PC-3 (cell line): ENCODE measurements around the gene WDR90. TPM values are rescaled to one million over a fixed set of nuclear protein-coding genes. Genes with fewer than 3 reads are reported as not detected.

Experiments used
- ATAC-seq: fragments of 200-7000 bp; cut with Tn5 transposase; 2 replicates; pipeline ENCODE4 v1.9.1; 2020; ENCODE audit warnings: mild to moderate bottlenecking, moderate library complexity
- BruUV-seq: library from RNA; stranded (reverse); fragments of 400-500 nt; replicated peaks from 2 replicates; lab custom pipeline; 2021; lab: Mats Ljungman, UMichigan
- CTCF ChIA-PET: fragments of 300-600 bp; sonication (Branson Sonifier 250); formaldehyde crosslinking; loops from one replicate; lab custom pipeline; 2022; ENCODE audit warnings: antibody characterized with exemption; lab: Charles Lee
- POLR2A ChIA-PET: fragments of 300-600 bp; sonication (Branson Sonifier 250); formaldehyde crosslinking; loops from one replicate; lab custom pipeline; 2022; ENCODE audit warnings: antibody characterized with exemption; ENCODE audit not compliant: unreplicated experiment; lab: Charles Lee
- DNase-seq: peaks from one replicate; pipeline ENCODE4 v3.0.0-alpha.2; 2015
- H2AFZ ChIP-seq: fragments of 300-600 bp; sonication (generic); 2 replicates; pipeline ENCODE4 v1.6.0; 2016; ENCODE audit warnings: antibody characterized with exemption, low read length
- H3F3A ChIP-seq: fragments of 300-600 bp; sonication (generic); one replicate; pipeline ENCODE4 v1.6.0; 2017; ENCODE audit warnings: antibody characterized with exemption, low read length, control low read depth, mild to moderate bottlenecking; ENCODE audit not compliant: unreplicated experiment
- H3K27ac ChIP-seq: fragments of 300-600 bp; sonication (generic); 2 replicates; pipeline ENCODE4 v1.5.1; 2016; ENCODE audit warnings: mild to moderate bottlenecking, low read length
- H3K27me3 ChIP-seq: fragments of 300-600 bp; sonication (generic); 2 replicates; pipeline ENCODE4 v1.6.1; 2016; ENCODE audit warnings: low read length, mixed read lengths
- H3K36me3 ChIP-seq: fragments of 300-600 bp; sonication (generic); 2 replicates; pipeline ENCODE4 v1.6.1; 2016; ENCODE audit warnings: low read depth, mixed run types, low read length, mixed read lengths
- H3K4me1 ChIP-seq: fragments of 300-600 bp; sonication (generic); 2 replicates; pipeline ENCODE4 v1.5.1; 2016; ENCODE audit warnings: low read length; ENCODE audit not compliant: insufficient read depth
- H3K4me2 ChIP-seq: fragments of 300-600 bp; sonication (generic); 2 replicates; pipeline ENCODE4 v1.6.0; 2016; ENCODE audit warnings: low read length
- H3K4me3 ChIP-seq: fragments of 300-600 bp; sonication (generic); 2 replicates; pipeline ENCODE4 v1.5.1; 2016; ENCODE audit warnings: mild to moderate bottlenecking, low read length, mixed read lengths
- H3K79me2 ChIP-seq: fragments of 300-600 bp; sonication (generic); 2 replicates; pipeline ENCODE4 v1.6.1; 2017; ENCODE audit warnings: low read length, mixed read lengths
- H3K9ac ChIP-seq: fragments of 300-600 bp; sonication (generic); 2 replicates; pipeline ENCODE4 v1.6.0; 2016; ENCODE audit warnings: mild to moderate bottlenecking, low read length
- H3K9me2 ChIP-seq: fragments of 300-600 bp; sonication (generic); replicated peaks from 2 replicates; pipeline ENCODE4 v1.6.1; 2016; ENCODE audit warnings: mixed run types, low read length, mixed read lengths
- H3K9me3 ChIP-seq: fragments of 300-600 bp; sonication (generic); 2 replicates; pipeline ENCODE4 v1.6.1; 2016; ENCODE audit warnings: low read length, mixed read lengths
- H4K20me1 ChIP-seq: fragments of 300-600 bp; sonication (generic); 2 replicates; pipeline ENCODE4 v1.6.1; 2016; ENCODE audit warnings: low read length, mixed read lengths
- CTCF ChIP-seq: fragments of 300-600 bp; sonication (generic); conservative IDR thresholded peaks from 2 replicates; pipeline ENCODE4 v1.5.1; 2017; ENCODE audit warnings: antibody characterized with exemption, low read depth, mild to moderate bottlenecking, low read length
- EZH2 ChIP-seq: fragments of 300-600 bp; sonication (generic); IDR thresholded peaks from one replicate; pipeline ENCODE4 v1.6.1; 2017; ENCODE audit warnings: antibody characterized with exemption, mild to moderate bottlenecking, low read length; ENCODE audit not compliant: unreplicated experiment
- EZH2phosphoT487 ChIP-seq: fragments of 300-600 bp; sonication (generic); IDR thresholded peaks from 2 replicates; pipeline ENCODE4 v1.6.1; 2018; ENCODE audit warnings: mild to moderate bottlenecking, antibody characterized with exemption, low read length, borderline replicate concordance
- intact Hi-C: fragments of 100-400 bp; cut with micrococcal nuclease; formaldehyde crosslinking; loops from 2 replicates; pipeline ENCODE4 v1.9.0; 2023
- total RNA-seq: library from RNA; depleted of rRNA; stranded (reverse); fragments of >200 nt; gene quantifications from 2 replicates; pipeline ENCODE4 v1.2.3, GENCODE V29; 2014

Gene WDR90
- total RNA-seq, 1 experiment from 2014 or later = 44.4 TPM

GRCh38 chr16:674968-675883 is 26.1 kb downstream of the WDR90 start, which contains the start of gene RHBDL1:
RHBDL1 (plus strand) TSS chr16:675671; CDS start chr16:675791, 120 bp downstream.
- DNase-seq = no peak
- Histone ChIP-seq H3F3A (no peaks in the 10 kb centered on the region), H3K27ac (no peak within 1 kb of the TSS), H3K27me3 (no peaks in the 10 kb centered on the region), H4K20me1 (no peaks in the 10 kb centered on the region), H3K4me3 (no peak within 1 kb of the TSS), H3K36me3 (no peaks in the 10 kb centered on the region; the same call in 1 of the 2 replicates), H2AFZ (no peak within 1 kb of the TSS), H3K9me2 (no peaks in the 10 kb centered on the region), H3K9ac (no peak within 1 kb of the TSS), H3K79me2 (no peaks in the 10 kb centered on the region), H3K9me3 (no peaks in the 10 kb centered on the region), H3K4me1 (no peaks in the 10 kb centered on the region), H3K4me2 (no peak within 1 kb of the TSS)
- intact Hi-C loops = no loop called here
- ChIA-PET POLR2A (interaction anchor here (0.7 kb wide), 1 partner anchor 110 kb away, joined by 11 read pairs; no protein-coding TSS in a partner anchor), CTCF (no interaction called here)
- TF ChIP-seq EZH2 (no peak), CTCF (no peak), EZH2phosphoT487 (no peak)
- no peak for ATAC-seq
- BruUV-seq = no TSS peak

- Histone ChIP-seq H3K4me2 (no peak overlapping the region), H3F3A (no peaks in the 10 kb centered on the region), H3K4me1 (no peaks in the 10 kb centered on the region), H2AFZ (no peak overlapping the region), H3K36me3 (no peaks in the 10 kb centered on the region; the same call in 1 of the 2 replicates), H3K9me2 (no peaks in the 10 kb centered on the region), H3K79me2 (peaks cover 7% of the 10 kb centered on the region), H3K9me3 (no peaks in the 10 kb centered on the region), H4K20me1 (no peaks in the 10 kb centered on the region), H3K27ac (no peak overlapping the region), H3K9ac (no peak overlapping the region), H3K27me3 (no peaks in the 10 kb centered on the region), H3K4me3 (no peak overlapping the region)
- DNase-seq (no peak), ATAC-seq (no peak)
- ChIA-PET CTCF (no interaction called here), POLR2A (interaction anchor here (0.7 kb wide), 1 partner anchor 110 kb away, joined by 11 read pairs; no protein-coding TSS in a partner anchor)
- TF ChIP-seq CTCF = no peak
- TF ChIP-seq EZH2 = no peak
- TF ChIP-seq EZH2phosphoT487 = no peak
- intact Hi-C loops = no loop called here
- BruUV-seq = no TSS peak
These were observed 26.9 kb downstream of the WDR90 start for GRCh38 chr16:675884-676564.
